ENCODE data around the gene KRT2.

Gene KRT2

GRCh38 chr12:52615912-52616311, 36.1 kb downstream of the KRT2 start:
- no peak for DNase-seq (ENCODE audit: low read depth in 3 of 3)

GRCh38 chr12:52615208-52615868, 36.7 kb downstream of the KRT2 start:
- no peak for DNase-seq (ENCODE audit: low read depth in 3 of 3)

GRCh38 chr12:52614381-52615207, 37.4 kb downstream of the KRT2 start:
- no peak for DNase-seq (ENCODE audit: low read depth in 3 of 3)

- DNase-seq (ENCODE audit: low read depth in 3 of 3): no peak
These were observed 38.5 kb downstream of the KRT2 start for GRCh38 chr12:52613384-52614030.

GRCh38 chr12:52612431-52613383, 39.3 kb downstream of the KRT2 start:
- no peak for DNase-seq (ENCODE audit: low read depth in 3 of 3)

GRCh38 chr12:52611080-52611468, 40.9 kb downstream of the KRT2 start:
- no peak for DNase-seq (ENCODE audit: low read depth in 3 of 3)

GRCh38 chr12:52608826-52609630, 43.0 kb downstream of the KRT2 start:
- DNase-seq (ENCODE audit: low read depth in 3 of 3): no peak

GRCh38 chr12:52608161-52608560, 43.9 kb downstream of the KRT2 start:
- DNase-seq (ENCODE audit: low read depth in 3 of 3): no peak

- no peak for DNase-seq (ENCODE audit: low read depth in 3 of 3)
These were observed 44.7 kb downstream of the KRT2 start for GRCh38 chr12:52607314-52607713.

- DNase-seq (ENCODE audit: low read depth in 3 of 3): no peak
These were observed 45.3 kb downstream of the KRT2 start for GRCh38 chr12:52606581-52607218.

- no peak for DNase-seq (ENCODE audit: low read depth in 3 of 3)
These were observed 45.9 kb downstream of the KRT2 start for GRCh38 chr12:52606096-52606495.

GRCh38 chr12:52605542-52605941, 46.5 kb downstream of the KRT2 start:
- DNase-seq (ENCODE audit: low read depth in 3 of 3): no peak

GRCh38 chr12:52604859-52605258, 47.2 kb downstream of the KRT2 start:
- no peak for DNase-seq (ENCODE audit: low read depth in 3 of 3)

GRCh38 chr12:52603314-52603713, 48.7 kb downstream of the KRT2 start:
- DNase-seq (ENCODE audit: low read depth in 3 of 3): peak in 1 of 3 experiments; percentile 21

GRCh38 chr12:52602552-52602951, 49.5 kb downstream of the KRT2 start:
- no peak for DNase-seq (ENCODE audit: low read depth in 3 of 3)

- no peak for DNase-seq (ENCODE audit: low read depth in 3 of 3)
These were observed 50.3 kb downstream of the KRT2 start for GRCh38 chr12:52601671-52602070.

- no peak for DNase-seq (ENCODE audit: low read depth in 3 of 3)
These were observed 51.0 kb downstream of the KRT2 start, which contains the start of gene KRT72 for GRCh38 chr12:52600941-52601481. TSS of gene KRT72 (minus strand) at chr12:52601463. CDS start at chr12:52601452, 11 bp downstream.

- no peak for DNase-seq (ENCODE audit: low read depth in 3 of 3)
These were observed 51.5 kb downstream of the KRT2 start for GRCh38 chr12:52600475-52600874.

GRCh38 chr12:52600071-52600470, 51.9 kb downstream of the KRT2 start:
- DNase-seq (ENCODE audit: low read depth in 3 of 3): no peak

- DNase-seq (ENCODE audit: low read depth in 3 of 3): no peak
These were observed 53.0 kb downstream of the KRT2 start for GRCh38 chr12:52598966-52599365.

All from stimulated activated CD4-positive, alpha-beta T cell treated with anti-CD3 and anti-CD28 coated beads, TNF-alpha, amount 100 ng/mL, for 4 hours (primary cell).